Inflammatory macrophage (primary cell): Measurements from ENCODE around the gene NAGA.
"Not testable (repeated sequence)": the region's sequence is repeated elsewhere in the genome, so short reads cannot be mapped to it uniquely, and the experiment has no call there.

Experiments used
- DNase-seq, 2 donors: peaks; one replicate each; pipeline ENCODE4 v3.0.0-alpha.2; 2020 to 2022

NAGA gene

DNA sequence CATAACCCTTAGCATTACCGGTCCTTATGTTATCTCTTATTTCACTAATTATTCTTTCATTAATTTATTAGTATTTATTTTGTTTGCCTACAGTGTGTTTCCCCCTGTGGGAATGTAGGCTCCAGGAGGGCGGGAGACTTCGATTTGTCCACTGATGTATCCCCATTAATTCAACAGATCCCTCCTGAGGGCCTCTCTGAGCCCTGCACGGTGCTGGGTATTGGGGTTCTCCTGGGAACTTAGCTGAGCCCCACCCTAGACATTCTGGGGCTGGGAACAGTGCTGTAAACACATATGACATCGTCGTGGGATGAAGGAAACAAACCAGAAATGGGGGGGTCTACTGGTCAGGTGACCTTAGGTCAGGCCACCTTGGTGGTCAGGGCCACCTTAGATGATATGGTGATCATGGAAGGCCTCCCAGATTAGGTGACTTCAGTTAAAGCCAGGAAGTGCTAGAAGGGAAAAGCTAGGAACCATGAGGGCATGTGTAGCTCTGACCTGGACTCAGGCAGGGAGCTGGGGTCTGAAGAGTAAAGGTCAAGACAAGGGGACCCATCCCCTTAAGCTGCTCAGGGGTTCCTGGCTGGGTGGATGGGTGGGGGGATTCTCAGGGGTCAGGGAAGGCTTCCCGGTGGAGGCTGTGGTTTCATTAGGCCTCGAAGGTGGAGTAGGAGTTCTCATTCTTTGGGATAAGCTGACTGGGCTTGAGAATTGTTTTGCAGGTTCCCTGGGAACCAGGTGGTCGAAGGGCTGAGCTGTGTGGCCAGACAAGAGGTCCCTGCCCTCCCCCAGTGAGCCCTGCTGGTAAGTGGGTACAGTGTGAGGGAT lies 4.4 kb upstream of the NAGA start:
- no peak for DNase-seq

DNA sequence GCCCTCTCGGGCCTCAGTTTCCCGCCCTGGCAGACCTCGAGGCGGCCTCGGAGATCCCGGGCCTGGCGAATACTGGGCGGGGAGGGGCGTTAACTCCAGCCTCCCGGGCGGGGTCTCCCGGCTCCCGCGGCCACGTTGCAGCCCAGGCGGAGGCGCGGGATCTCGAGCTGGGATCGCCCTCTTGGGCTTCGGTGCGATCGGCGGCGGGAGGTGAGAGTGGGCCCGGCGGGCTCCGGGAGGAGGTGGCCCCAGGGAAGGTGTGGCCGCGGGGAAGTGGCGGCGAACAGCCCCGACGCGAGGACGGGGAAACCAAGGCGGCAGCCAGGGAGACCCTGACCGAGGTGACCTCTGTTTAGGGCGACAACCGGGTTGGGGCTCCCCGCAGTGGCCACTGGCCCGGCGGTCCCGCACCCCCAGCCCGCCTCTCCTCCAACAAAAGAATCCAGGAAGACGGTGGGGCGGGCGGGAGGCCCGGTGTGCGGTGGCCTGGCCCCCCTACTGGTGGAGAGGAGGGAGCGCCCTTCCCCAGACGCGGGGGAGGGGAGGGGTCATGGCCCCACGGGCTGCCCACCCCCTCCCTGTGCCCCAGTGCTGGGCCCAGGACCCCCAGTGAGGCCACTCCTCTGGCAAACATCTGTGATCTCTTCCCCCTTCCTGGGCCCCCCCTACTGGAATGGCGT lies 3.7 kb upstream of the NAGA start, which contains the start of gene PHETA2:
Gene PHETA2 (plus strand): TSS at position 117 of the 680 bp plus-strand sequence. CDS start 3,046 bp downstream, outside the sequence.
- DNase-seq = peak; percentile 18 to 36

DNA sequence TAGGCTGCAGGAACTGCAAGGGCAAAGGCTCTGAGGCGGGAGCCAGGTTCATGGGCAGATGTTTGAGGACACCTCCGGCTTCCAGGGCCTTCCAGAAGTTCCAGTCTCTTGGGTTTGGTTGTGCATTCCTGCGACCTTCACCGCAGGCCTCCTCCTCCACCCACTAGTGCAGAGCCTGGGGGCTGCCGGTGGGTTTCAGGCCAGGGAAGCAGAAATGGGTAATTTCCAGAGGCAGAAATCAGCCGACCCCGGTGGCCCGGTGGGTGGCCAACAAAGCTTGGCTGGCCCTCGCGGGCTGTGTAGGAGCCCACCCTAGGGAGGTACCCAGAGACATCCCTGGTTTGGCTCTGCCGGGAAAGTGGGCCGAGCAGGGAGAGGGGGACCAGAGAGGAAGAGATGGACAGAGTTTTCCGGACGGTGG lies 3.0 kb upstream of the NAGA start:
- DNase-seq = no peak

DNA sequence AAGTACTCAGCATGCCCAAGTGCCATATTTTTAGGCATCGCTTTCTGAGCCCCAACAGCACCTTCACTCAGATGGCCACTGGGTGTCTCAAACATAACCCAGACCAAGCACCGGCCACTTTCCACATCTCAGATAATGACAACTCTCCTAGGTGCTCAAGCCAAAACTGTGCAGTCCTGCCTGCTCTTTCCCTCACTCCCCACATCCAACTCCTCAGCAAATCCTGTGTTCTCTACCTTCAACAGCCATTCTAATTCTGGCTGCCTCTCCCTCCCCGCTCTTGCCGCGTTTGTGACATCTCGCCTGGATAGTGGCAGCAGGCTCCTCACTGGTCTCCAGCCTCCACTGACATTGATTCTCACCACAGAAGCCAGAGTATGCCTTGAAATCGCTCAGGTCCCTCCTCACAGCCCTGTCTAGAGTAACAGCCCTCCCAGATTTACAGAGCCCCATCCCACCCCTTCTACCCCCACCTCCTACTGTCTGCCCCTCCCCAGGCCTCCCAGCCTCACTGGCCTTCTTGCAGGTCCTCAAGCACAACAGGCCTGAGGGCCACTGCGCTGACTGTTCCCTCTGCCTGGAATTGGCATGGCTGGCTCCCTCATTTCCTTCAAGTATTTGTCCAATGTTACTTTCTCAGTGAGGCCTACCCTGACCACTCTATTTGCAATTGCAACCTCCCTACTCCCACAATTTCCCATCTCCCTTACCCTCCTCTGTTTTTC lies 2.2 kb upstream of the NAGA start:
- no peak for DNase-seq

DNA sequence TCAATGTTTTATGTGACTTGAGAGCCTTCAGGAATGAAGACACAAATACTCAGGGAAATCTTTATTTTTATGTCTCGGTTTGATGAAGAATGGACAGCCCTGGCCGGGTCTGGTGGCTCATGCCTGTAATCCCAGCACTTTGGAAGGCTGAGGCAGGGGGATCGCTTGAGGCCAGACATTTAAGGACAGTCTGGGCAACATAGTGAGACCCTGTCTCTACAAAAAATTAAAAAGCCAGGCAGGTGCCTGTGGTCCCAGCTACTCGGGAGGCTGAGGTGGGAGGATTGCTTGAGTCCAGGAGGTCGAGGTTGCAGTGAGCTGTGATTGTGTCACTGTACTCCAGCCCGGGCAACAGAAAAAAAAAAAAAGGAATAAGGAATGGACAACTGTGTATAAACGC lies 896 bp upstream of the NAGA start:
- not testable (repeated sequence) for DNase-seq

DNA sequence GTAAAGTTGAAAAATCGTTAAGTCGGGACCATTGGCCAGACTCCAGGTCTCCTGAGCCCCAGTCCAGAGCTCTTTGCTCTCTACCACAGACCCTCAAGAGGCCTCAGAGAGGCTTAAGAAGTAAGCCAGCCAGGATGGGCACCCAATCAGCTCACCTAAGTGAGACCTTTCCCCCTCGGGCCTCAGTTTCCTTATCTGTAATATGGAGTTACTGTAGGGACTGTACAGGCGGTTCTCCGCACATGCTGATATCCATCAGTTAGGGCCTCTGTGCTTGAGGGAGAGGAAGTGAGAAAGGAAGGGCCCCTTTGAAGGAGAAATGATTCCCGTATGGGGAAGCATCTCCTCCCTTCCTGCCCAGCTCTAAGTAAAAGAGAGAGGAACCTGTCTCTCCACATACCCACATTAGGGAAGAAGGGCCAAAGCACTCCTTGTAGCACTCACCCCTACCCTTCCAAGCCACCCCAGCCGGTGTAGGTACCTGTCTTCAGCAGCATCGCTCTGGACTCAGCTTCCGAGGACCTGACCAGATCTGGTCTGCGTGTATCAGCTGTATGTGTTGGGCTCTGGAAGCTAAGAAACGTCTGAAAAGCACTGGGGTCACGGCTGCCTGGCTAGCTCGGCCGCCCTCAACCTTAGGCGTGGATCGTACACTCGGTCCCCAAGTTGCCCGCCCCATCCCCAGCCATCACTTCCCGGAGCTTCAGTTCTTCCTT lies 653 bp downstream of the NAGA start:
- DNase-seq = peak; percentile 68 to 73

DNA sequence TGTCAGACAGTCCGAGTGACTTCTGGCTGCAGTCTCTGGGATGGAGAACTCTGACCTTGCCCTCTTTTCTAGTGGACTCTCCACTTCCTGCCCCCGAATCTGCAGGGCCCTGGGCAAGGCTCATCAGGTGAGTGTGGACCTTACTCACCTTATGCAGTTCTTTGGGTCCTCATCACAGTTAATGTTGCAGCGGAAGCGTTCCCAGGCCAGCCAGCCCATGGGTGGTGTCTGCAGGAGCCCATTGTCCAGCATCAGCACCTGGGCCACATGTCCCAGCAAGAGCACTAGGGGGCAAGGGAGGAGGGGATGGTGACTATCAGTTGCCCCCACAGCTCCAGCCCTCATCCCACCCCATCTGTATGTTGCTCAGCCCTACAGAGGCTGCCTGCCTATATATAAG lies 2.3 kb downstream of the NAGA start:
- DNase-seq = no peak

DNA sequence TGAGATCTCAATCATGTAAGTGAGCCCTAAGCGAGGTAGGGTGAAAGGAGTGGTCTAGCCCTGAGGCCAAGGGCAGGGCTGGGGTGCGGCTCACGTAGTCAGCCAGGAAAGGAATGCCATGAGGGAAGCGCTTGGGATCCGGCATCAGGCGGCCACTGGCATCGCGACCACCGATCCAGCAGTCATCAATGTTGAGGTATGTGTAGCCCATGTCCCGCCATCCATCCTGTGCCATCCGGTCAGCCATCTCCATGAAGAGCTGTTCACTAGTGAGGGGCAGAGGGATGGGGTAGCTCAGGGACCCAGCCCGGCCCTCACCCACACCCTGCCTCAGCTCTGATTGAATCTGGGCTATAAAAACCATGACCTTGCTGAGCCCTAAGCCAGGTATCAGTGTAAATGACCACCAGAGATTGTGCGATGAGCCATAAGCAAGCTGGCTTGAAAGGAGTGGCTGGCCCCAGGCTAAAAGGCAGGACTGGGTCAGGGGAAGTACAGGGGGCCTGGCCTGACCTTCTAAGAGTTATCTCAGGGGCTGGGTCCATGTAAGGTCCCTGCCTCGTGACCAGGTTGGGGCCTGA lies 2.9 kb downstream of the NAGA start:
- no peak for DNase-seq

DNA sequence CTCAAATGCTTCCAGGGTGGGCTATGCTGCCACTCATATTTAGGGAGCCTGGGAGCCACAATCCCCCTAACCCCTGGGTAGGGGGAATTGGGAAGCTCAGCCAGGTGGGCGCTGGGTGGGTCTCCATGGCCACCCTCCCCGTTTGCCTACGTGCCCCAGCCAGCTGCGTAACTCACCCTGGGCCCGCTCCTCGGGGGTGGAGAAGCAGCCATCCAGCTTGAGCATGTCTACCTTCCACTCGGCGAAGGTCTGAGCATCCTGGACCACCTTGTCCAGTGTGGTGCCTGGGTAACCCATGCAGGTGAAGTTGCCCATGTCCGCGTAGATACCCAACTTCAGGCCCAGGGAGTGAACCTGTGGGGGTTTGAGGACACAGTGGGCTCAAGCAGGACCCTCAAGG lies 3.7 kb downstream of the NAGA start:
- no peak for DNase-seq

DNA sequence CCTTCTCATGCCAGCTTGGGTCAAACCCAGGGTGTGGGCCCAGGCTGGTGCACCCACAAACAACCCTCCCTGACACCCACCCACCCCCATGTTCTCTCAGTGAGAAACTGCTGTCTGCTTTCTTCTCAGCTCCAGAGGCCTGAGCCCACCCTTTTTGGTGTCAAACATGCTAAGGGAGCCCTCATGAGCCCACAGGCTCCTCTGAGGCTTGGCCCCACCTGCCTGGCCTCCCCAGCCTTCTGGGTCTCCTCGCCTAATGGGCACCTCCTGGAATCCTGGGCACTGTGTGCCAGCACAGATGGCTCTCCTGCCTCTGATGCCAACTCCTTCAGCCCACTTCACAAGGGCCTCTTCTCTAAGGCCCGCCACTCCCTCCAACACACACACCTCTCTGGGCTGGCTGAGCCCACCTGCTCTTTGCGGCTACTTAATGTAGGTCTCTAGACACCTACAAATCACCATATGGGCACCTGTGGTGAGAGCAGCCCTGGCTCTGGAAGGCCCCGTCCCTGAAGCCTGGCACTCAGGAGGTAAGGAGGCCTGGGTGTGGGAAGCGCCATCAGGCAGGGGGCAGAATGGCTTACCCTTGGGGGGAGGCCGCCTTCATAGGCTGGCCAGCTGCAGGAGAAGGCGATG lies 4.4 kb downstream of the NAGA start:
- DNase-seq = no peak

DNA sequence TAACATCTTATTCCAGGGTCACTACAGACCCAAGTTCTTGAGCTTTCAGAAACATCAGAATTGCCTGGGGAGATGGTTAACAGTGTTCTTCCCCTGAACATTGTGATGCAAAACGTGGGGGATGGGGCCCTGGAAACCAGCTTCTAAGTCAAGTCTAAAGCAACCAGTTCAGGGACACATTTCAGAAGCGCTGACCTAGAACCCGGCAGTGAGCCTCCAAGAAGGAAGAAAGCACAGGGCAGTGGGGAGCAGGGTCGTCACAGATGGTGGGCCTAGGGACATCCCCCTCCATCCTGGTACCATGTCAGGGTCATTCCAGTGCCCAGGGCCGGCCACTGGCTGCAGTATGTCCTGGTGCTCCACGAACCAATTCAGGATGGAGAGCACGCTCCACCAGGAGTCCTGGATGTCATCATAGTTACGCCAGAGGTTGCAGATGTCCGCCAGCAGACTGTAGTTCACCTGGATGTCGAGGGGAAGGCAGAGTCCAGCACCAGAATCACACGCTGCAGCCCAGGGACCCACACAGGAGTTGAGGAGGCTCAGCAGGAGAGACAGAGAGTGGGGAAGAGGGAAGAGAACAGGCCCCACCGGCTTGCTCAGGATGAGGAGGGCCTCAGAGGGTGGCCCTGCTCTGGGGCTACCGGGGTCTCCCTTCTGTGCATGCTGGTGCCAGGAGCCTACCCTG lies 5.0 kb downstream of the NAGA start:
- no peak for DNase-seq

DNA sequence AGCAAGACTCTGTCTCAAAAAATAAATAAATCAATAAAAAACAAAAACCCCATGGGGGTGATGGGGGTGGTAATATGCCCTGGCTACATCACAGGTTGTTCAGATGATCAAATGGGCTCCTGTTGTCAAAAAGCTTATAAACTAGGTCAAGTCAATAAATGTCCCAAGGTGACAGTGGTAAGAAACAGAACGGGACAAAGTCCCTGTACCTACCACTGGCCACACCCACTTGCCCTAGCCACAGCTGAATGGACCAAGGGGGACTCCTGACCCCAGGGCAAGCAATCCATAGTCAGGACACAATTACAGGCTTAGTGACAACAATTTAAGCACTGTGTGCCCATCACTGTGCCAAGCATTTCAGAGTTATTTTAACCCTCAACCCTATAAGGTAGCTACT lies 6.0 kb downstream of the NAGA start:
- DNase-seq = no peak

DNA sequence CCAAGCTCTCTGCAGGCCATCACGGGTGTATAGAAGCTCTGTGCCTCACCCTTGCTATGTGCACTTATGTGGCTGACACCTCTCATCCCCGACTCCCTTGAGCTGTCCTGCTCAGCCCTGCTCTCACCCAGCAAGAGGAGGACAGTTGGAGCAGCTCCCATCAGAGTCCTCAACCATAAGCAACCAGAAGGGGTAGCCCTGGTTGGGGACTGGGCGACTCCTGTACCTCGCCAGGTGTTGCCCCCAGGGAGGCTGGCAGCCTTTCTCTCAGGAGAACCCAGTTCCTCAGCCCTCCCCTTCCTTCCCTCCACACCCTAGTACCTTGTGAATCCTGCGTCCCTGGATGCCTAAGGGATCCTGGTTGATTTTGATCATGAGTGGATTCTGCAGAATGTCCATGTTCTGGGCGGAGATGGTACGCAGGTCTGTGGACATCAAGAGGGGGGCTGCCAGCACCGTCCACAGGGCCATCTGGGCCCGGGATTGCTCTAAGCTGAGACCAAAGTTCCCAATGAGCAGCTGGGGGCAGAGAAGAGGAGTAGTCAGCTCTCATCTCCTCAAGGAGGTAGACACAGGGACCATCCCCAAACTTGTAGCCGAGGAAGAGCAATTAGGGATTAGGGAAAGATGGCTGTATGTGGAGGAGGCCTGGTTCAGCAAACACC lies 8.0 kb downstream of the NAGA start:
- no peak for DNase-seq

DNA sequence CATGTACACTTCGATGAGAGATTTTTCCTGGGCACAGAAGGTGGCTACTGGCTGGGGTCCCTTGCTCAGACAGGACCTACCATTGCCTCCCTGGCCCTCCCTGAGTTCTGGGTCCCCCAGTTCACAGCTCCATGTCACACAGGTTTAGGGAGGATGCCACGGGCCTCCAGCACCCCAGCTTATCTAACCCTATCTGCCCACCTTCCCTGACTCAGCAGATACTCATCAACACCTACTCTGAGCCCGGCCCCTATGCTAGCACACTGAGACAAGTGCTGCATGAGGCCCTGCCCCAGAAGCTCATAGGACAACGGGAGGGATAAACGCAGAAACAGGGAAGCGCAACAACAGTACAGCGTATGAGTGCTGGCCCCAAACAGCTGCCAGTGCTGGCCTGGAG lies 9.6 kb downstream of the NAGA start:
- DNase-seq = no peak

DNA sequence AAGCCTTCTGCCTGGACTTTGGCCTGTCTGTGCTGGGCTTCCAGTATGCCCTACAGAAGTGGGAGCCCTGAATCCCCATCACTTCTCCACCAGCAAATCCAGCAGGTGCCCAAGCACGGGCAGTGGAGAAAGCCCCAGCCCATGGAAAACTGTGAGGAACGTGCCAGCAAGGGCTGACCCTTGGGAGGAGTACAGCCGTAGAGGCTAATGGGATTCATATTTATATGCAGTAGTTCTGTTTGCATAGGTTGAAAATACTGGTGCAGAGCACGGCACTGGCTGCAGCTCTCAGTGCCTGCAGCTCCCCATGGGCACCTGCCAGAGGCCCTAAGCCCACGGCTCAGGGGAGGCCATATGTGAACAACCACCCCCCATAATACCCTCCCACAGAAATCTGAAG lies 10.1 kb downstream of the NAGA start:
- no peak for DNase-seq

DNA sequence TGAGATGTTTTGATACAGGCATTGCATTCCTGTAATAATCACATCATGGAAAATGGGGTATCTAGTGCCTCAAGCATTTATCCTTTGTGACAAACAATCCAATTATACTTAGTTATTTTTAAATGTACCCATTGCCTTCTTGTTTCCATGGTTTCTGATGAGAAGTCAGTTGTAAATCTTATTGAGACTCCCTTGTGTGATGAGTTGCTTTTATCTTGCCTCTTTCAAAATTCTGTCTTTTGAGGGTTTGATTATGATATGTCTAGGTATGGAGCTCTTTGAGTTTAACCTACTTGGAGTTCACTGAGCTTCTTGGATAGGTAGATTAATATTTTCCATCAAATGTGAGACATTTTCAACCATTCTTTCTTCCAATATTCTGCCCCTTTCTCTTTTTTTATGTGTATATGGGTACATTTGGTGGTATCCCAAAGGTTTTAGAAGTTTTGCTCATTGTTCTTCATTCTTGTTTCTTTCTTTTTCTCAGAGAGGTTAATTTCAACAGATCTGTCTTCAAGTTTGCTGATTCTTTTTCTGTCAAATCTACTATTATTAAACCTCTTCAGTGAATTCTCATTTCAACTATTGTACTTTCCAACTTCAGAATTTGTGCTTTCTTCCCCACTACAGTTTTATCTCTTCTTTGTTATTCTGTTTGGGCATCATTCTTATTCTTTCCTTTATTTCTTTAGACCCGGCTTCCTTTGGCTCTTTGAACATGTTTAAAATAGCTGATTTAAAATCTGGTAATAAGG lies 13.7 kb downstream of the NAGA start:
- no peak for DNase-seq

DNA sequence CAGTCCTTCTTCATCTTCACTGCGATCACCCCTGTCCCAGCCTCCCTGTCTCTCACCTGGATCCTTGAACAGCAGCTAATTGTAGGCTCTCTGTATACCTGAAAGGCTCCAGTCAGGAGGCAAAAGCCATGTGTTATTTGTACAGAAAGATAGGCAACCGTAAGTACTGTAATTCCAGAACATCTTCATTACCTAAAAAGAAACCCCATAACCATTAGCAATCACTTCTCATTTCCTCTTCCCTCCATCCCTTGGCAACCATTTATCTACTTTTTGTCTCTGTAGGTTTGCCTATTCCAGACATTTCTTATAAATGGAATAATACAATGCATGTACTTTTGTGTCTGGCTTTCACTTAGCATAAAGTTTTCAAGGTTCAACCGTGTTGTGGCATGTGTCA lies 17.8 kb downstream of the NAGA start:
- no peak for DNase-seq

DNA sequence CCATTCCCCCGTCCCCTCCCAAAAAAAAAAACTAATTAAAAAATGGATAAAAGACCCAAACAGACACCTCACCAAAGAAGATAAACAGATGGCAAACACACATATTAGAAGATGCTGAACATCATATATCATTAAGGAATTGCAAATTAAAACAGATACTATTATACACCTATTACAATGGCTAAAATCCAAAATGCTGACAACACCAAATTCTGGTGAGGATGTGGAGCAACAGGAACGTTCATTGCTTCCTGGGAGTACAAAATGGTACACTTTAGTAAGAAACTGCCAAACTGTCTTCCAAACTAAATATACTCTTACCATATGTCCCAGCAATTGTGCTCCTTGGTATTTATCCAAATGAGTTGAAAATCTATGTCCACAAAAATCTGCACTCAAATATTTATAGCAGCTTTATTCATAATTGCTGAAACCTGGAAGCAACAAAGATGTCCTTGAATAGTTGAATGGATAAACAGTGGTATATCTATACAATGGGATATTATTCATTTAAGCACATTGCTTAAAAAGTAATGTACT lies 19.9 kb downstream of the NAGA start:
- DNase-seq = no peak

DNA sequence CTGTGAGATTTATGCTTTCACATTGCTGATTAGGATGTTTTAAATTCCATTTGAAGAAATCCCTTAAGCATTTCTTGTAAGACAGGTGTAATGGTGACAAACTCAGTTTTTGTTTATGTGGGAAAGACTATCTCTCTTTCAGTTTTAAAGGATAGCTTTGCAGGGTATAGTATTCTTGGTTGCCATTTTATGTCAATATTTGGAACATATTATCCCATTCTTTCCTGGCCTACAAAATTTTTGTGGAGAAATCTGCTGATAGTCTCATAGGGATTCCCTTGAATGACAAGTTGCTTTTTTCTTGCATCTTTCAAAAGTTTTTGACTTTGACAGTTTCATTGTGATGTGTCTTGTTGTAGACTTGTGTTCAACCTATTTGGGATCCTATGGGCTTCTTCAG lies 28.8 kb downstream of the NAGA start:
- no peak for DNase-seq

DNA sequence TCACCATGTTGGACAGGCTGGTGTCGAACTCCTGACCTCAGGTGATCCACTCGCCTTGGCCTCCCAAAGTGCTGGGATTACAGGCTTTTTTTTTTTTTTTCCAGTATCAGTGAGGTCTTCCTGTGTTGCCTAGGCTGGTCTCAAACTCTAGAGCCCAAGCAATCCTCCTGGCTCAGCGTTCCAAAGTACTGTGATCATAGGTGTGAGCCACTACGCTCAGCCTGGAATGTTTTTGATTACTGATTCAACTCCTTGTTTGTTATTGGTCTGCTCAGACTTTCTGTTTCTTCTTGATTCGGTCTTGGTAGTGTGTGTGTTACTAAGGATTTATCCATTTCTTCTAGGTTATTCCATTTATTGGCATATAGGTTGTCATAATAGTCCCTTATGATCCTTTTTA lies 31.3 kb downstream of the NAGA start:
- no peak for DNase-seq
